Measurements from ENCODE around the gene RASD2. TPM values are rescaled to one million over a fixed set of nuclear protein-coding genes. Genes with fewer than 3 reads are reported as not detected.
A peak's percentile ranks its signal among the peaks of the same experiment; 100 is the strongest.

Gene RASD2
- polyA plus RNA-seq, 1 experiment = 1.2 TPM

DNA sequence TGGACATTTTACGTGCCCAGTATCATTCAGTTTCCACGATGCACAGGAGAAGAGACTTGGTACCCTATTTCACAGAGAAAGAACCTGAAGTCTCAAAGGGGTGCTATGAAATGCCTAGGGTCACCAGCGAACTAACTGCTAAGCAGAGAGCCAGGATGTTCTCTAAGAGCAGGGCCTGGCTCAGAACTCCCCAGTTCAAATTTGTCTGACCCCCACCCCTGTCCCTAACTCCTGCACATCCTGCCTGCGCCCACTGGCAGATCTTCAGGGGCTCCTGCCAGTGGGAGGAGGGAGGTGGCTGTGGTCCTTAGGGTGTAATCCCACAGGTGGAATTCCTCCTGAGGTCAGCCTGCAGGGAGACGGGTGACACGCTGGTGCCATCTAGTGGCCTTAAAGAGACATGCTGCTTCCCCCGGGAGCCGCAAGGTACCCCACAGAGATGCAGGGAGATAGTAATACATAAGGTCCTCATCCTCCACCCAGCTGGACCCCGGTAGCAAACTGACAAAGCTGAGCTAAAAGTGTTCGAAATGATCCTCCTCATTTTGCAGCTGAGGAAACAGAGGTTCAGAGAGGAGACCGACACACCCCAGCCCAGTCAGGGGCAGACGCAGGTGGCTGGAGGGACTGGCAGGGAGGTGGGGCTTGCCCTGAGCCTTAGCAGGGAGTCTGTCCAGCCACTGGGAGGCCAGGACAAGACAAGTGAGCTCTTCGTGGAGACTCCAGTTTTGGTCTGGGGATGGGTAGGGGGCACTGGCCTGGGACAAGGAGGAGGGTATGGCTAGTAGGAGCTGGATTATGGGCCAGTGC is 42.4 kb downstream of the RASD2 start:
- no peak for DNase-seq (ENCODE audit: low read depth)
- Histone ChIP-seq H3K4me3 (ENCODE audit: low read depth, low read length) (no peak overlapping the region), H3K36me3 (ENCODE audit: control insufficient read depth, insufficient read depth, low read length) (no peaks in the 10 kb centered on the region), H3K27me3 (ENCODE audit: control insufficient read depth, insufficient read depth, low read length) (no peaks in the 10 kb centered on the region)
- TF ChIP-seq, protein P1, sequence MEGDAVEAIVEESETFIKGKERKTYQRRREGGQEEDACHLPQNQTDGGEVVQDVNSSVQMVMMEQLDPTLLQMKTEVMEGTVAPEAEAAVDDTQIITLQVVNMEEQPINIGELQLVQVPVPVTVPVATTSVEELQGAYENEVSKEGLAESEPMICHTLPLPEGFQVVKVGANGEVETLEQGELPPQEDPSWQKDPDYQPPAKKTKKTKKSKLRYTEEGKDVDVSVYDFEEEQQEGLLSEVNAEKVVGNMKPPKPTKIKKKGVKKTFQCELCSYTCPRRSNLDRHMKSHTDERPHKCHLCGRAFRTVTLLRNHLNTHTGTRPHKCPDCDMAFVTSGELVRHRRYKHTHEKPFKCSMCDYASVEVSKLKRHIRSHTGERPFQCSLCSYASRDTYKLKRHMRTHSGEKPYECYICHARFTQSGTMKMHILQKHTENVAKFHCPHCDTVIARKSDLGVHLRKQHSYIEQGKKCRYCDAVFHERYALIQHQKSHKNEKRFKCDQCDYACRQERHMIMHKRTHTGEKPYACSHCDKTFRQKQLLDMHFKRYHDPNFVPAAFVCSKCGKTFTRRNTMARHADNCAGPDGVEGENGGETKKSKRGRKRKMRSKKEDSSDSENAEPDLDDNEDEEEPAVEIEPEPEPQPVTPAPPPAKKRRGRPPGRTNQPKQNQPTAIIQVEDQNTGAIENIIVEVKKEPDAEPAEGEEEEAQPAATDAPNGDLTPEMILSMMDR (IDR thresholded peaks at IDR 0.05; ENCODE audit: insufficient read depth, low read depth, low read length) = peak; percentile 93
- ChIA-PET POLR2A (interaction anchor here (0.6 kb wide), 1 partner anchor 212 kb away, joined by 11 read pairs; no protein-coding TSS in a partner anchor), CTCF (interaction anchor here (0.6 to 15.2 kb wide), 29 partner anchors 9 to 660 kb away, joined by 3 to 220 read pairs (median 3); no protein-coding TSS in a partner anchor)

DNA sequence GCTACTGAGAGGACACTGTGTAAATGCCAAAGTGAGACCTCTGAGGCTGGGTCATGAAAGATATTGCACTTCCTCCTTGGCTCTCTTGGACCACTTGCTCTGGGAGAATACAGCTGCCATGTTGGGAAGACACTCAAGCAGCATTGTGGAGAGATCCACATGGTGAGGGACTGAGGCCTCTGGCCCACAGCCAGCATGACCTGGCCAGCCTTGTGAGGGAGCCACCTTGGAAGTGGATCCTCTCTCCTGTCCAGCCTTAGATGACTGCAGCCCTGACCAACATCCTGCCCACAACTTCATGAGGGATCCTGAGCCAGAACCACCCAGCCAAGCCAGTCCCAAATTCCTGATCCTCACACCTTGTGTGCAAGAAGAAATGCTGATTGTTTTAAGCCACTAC is 46.1 kb downstream of the RASD2 start:
- H3K27me3 ChIP-seq (ENCODE audit: control insufficient read depth, insufficient read depth, low read length) = no peaks in the 10 kb centered on the region
- DNase-seq (ENCODE audit: low read depth) = no peak
- no peaks in the 10 kb centered on the region for H3K36me3 ChIP-seq (ENCODE audit: control insufficient read depth, insufficient read depth, low read length)
- ChIA-PET CTCF (interaction anchor here (3.0 kb wide), 1 partner anchor 156 kb away, joined by 15 read pairs; no protein-coding TSS in a partner anchor), POLR2A (no interaction called here)
- TF ChIP-seq, protein P1 (IDR thresholded peaks at IDR 0.05; ENCODE audit: insufficient read depth, low read depth, low read length) = no peak
- no peak overlapping the region for H3K4me3 ChIP-seq (ENCODE audit: low read depth, low read length)

DNA sequence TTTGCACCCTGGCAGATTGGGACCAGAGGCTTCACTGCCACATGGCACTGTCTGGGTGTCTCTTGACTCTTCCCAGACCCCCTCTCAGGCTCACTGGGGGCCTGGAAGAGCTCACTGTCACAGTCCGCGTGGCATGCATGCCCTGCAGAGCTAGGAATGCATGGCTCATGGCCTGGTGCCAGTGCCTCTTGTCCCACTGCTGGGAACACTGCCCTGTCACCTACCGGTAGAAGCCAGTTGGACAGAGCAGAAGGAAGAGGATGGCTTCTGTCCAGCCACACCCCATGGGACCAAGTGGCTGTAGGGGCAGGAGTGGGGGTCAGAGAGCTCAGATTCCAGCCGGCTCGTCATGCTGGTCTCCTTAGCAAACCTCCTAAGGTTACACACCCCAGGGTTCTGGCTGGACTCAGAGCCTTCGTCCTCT is 46.8 kb downstream of the RASD2 start:
- no peak overlapping the region for H3K4me3 ChIP-seq (ENCODE audit: low read depth, low read length)
- ChIA-PET POLR2A (no interaction called here), CTCF (interaction anchor here (1.2 to 3.0 kb wide), 2 partner anchors 157 to 236 kb away, joined by 4 to 15 read pairs; no protein-coding TSS in a partner anchor)
- no peak for DNase-seq (ENCODE audit: low read depth)
- TF ChIP-seq, protein P1 (IDR thresholded peaks at IDR 0.05; ENCODE audit: insufficient read depth, low read depth, low read length) = no peak
- no peaks in the 10 kb centered on the region for H3K27me3 ChIP-seq (ENCODE audit: control insufficient read depth, insufficient read depth, low read length)
- no peaks in the 10 kb centered on the region for H3K36me3 ChIP-seq (ENCODE audit: control insufficient read depth, insufficient read depth, low read length)

DNA sequence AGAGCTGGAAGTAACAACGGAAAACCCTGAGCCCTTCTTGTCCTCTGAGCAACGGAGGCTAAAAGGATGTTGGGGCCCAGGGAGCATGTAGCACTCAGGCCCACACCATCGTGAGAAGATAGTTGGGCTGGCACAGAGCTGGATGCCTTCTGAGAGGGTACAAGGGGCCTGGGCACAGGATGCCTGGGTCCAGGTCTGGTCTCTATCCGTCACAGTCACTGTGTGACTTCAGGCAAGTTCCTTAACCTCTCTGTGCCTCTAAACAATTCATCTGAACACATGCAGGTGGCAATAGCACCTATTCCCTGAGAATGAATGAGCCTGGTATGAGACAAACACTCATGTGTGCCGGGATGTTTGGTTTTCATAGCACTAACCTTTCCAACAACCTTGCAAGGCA is 47.3 kb downstream of the RASD2 start:
- Histone ChIP-seq H3K36me3 (ENCODE audit: control insufficient read depth, insufficient read depth, low read length) (no peaks in the 10 kb centered on the region), H3K27me3 (ENCODE audit: control insufficient read depth, insufficient read depth, low read length) (no peaks in the 10 kb centered on the region), H3K4me3 (ENCODE audit: low read depth, low read length) (no peak overlapping the region)
- POLR2A ChIA-PET = no interaction called here
- DNase-seq (ENCODE audit: low read depth) = no peak
- CTCF ChIA-PET = interaction anchor here (1.2 to 3.0 kb wide), 2 partner anchors 157 to 237 kb away, joined by 4 to 15 read pairs; no protein-coding TSS in a partner anchor
- TF ChIP-seq, protein P1 (IDR thresholded peaks at IDR 0.05; ENCODE audit: insufficient read depth, low read depth, low read length) = no peak

DNA sequence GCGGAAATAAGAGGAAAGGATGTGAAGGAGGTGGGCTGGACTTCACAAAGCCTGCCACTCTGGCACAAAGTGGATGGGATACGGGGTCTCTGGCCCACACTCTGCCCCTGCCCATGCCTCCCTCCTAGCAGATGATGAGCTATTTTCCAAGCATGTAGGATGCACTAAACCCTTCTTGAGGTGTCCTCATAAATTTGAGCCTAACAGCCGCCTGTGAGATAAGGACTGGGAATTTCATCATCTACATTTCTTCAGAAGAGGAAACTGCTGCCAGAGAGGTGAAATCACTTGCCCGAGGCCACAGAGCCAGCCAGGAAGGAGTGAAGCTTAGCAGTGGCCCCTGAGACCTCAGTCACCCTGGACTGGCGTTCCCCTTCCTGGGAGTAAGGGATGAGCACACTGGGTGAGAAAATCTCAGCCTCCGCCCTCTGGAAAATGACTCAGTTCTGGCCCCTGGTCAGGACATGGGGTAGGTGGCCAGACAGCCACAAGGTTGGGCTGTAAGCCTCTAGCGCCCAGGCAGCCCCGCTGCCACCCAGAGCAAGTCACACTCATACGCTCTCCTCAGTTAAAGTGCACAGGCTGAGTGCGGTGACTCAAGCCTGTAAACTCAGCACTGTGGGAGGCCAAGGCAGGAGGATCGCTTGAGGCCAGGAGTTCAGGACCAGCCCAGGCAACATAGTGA is 48.6 kb downstream of the RASD2 start:
- TF ChIP-seq, protein P1 (IDR thresholded peaks at IDR 0.05; ENCODE audit: insufficient read depth, low read depth, low read length) = 0 out of 2 replicates have a peak, but pooled peaks have one; percentile 17
- ChIA-PET CTCF (interaction anchor here (0.8 to 3.0 kb wide), 4 partner anchors 53 to 535 kb away, joined by 3 to 15 read pairs (median 3); no protein-coding TSS in a partner anchor), POLR2A (interaction anchor here (1.2 kb wide), 1 partner anchor 38 kb away, joined by 3 read pairs; no protein-coding TSS in a partner anchor)
- no peak overlapping the region for H3K4me3 ChIP-seq (ENCODE audit: low read depth, low read length)
- no peaks in the 10 kb centered on the region for H3K27me3 ChIP-seq (ENCODE audit: control insufficient read depth, insufficient read depth, low read length)
- DNase-seq (ENCODE audit: low read depth) = peak; percentile 92
- no peaks in the 10 kb centered on the region for H3K36me3 ChIP-seq (ENCODE audit: control insufficient read depth, insufficient read depth, low read length)

Measured in BJ (cell line).